BLaER1 treated with 17β-estradiol and CSF1 and Interleukin-3, amounts not matched to agents 10 nM and 100 nM (cell line): ENCODE measurements around the gene DFFB.

Source experiments
- H3K27ac ChIP-seq, 11 experiments: shearing (Covaris generic); formaldehyde crosslinking; 2 replicates each; pipeline ENCODE4 v1.8.1; 2022
- H3K27me3 ChIP-seq, 11 experiments: shearing (Covaris generic); formaldehyde crosslinking; 2 replicates each; pipeline ENCODE4 v1.8.1; 2022
- H3K36me3 ChIP-seq, 11 experiments: shearing (Covaris generic); formaldehyde crosslinking; 2 replicates each; pipeline ENCODE4 v1.8.1; 2022
- H3K4me1 ChIP-seq, 10 experiments: shearing (Covaris generic); formaldehyde crosslinking; 2 replicates each; pipeline ENCODE4 v1.8.1; 2022
- H3K4me2 ChIP-seq, 11 experiments: shearing (Covaris generic); formaldehyde crosslinking; 2 replicates each; pipeline ENCODE4 v1.8.1; 2022
- H3K4me3 ChIP-seq, 10 experiments: shearing (Covaris generic); formaldehyde crosslinking; 2 replicates each; pipeline ENCODE4 v1.8.1; 2022
- H3K9ac ChIP-seq, 11 experiments: shearing (Covaris generic); formaldehyde crosslinking; 2 replicates each; pipeline ENCODE4 v1.8.1; 2022
- H3K9me3 ChIP-seq, 11 experiments: shearing (Covaris generic); formaldehyde crosslinking; replicated peaks in 1 of 11; 2 replicates each; pipeline ENCODE4 v1.8.1; 2022
- H4K20me1 ChIP-seq, 11 experiments: shearing (Covaris generic); formaldehyde crosslinking; 2 replicates each; pipeline ENCODE4 v1.8.1; 2022
- Cebpa-rat ChIP-seq, 11 experiments: shearing (Covaris generic); IDR thresholded peaks; 2 replicates each; pipeline ENCODE4 v1.8.1; 2022

Gene DFFB

GRCh38 chr1:3852711-3853485, 4.4 kb upstream of the DFFB start:
- peaks cover 17 to 57% (median 23%) of the 10 kb centered on the region in 11 experiments; a peak in 18 of 22 replicates for H4K20me1 ChIP-seq
- H3K9me3 ChIP-seq: no peaks in the 10 kb centered on the region
- H3K9ac ChIP-seq: no peak overlapping the region
- no peak overlapping the region for H3K4me2 ChIP-seq
- TF ChIP-seq Cebpa-rat (IDR thresholded peaks at IDR 0.05): no peak
- no peaks in the 10 kb centered on the region for H3K27me3 ChIP-seq
- H3K36me3 ChIP-seq: peaks cover 30 to 48% (median 42%) of the 10 kb centered on the region in 11 experiments
- H3K4me3 ChIP-seq: no peak overlapping the region
- peaks cover 14 to 17% (median 16%) of the 10 kb centered on the region in 10 experiments for H3K4me1 ChIP-seq
- no peak overlapping the region for H3K27ac ChIP-seq

DNA sequence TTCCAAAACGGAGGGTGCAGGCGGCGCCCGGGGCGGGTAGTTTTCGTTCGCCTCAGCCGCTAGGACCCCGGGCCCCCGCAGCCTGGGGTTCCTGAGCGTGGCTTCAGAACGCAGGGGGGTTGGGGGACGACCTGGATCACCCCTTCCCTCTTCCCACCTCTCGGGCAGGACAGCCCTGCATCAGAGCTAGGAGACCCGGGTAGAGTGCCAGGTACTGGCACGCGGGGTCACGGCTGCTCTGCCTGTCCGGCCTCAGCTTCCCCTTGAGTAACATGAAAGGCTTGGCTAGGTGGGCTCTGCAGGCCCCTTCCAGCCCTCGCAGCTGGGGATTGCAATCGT, 484 bp downstream of the DFFB start:
- Histone ChIP-seq H3K4me1 (peaks cover 24 to 35% (median 27%) of the 10 kb centered on the region in 10 experiments), H3K27ac (peak overlapping the region in 10 of 11 experiments; percentile 73 to 86 (median 81); a peak in 20 of 22 replicates), H3K27me3 (no peaks in the 10 kb centered on the region)

GRCh38 chr1:3858231-3858981, 1.1 kb downstream of the DFFB start:
- Histone ChIP-seq H4K20me1 (peaks cover 19 to 56% (median 33%) of the 10 kb centered on the region in 11 experiments; a peak in 19 of 22 replicates), H3K4me1 (peaks cover 24 to 35% (median 27%) of the 10 kb centered on the region in 10 experiments), H3K36me3 (peaks cover 0 to 29% (median 9%) of the 10 kb centered on the region in 11 experiments; a peak in 13 of 22 replicates), H3K4me3 (peak overlapping the region; percentile 70 to 91 (median 80)), H3K27ac (peak overlapping the region in 1 of 11 experiments; percentile 81; a peak in 2 of 22 replicates), H3K9me3 (no peaks in the 10 kb centered on the region; a peak in 1 of 22 replicates), H3K4me2 (peak overlapping the region; percentile 90 to 99 (median 97)), H3K27me3 (no peaks in the 10 kb centered on the region), H3K9ac (peak overlapping the region in 8 of 11 experiments; percentile 83 to 90 (median 84); a peak in 11 of 22 replicates)
- TF ChIP-seq Cebpa-rat (IDR thresholded peaks at IDR 0.05): no peak

More for the DNA sequence above, 484 bp downstream of the DFFB start:
- no peak for TF ChIP-seq Cebpa-rat (IDR thresholded peaks at IDR 0.05)
- peak overlapping the region; percentile 90 to 99 (median 97) for H3K4me2 ChIP-seq
- H3K9me3 ChIP-seq: no peaks in the 10 kb centered on the region; a peak in 1 of 22 replicates
- peak overlapping the region; percentile 70 to 91 (median 80) for H3K4me3 ChIP-seq
- H3K9ac ChIP-seq: peak overlapping the region; percentile 74 to 90 (median 85)
- H3K36me3 ChIP-seq: peaks cover 0 to 25% (median 8%) of the 10 kb centered on the region in 11 experiments; a peak in 12 of 22 replicates
- H4K20me1 ChIP-seq: peaks cover 26 to 62% (median 34%) of the 10 kb centered on the region in 11 experiments; a peak in 19 of 22 replicates

DNA sequence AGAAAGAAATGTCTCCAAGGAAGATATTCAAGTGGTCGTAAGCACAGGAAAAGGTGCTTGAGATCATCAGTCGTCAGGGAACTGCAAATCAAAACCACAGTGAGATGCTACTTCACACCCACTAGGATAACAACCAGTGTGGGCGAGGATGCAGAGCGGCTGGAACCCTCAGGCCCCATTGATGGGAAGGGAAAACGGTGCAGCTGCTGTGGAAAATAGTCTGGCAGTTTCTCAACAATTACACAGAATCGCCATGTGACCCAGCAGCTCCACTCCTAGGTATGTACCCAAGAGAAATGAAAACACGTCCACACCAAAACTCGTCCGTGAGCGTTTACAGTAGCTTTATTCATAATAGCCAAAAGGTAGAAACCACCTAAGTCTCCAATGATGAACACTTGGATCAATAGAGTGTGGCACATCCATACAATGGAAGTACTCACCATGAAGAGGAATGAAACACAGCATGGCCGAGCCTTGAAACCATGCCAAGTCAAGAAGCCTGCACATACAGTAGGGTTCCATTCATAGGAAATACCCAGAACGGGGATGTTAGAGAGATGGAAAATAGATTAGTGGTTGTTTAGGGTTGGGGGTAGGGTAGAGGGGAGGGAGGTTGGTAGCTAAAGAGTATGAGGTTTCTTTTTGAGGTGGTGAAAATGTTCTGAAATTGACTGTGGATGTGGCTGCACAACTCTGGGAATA, 6.1 kb downstream of the DFFB start:
- H3K27ac ChIP-seq: no peak overlapping the region

DNA sequence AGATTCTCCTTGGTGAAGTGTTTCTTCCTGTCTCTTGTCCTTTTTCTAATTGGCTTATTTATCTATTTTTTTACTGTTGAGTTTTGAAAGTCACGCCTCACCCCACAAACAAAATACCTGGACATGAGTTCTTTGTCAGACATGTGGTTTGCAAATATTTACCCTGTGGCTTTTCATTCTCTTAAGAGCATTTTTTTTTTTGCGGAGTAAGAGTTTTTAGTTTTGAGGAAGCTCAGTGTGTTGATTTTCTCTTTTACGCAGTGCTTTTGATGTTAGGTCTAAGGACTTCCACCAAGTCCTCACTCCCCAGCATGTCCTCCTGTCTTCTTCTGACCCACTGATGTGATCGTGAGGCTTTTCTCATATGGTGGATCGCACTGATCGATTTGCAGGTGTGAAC, 7.6 kb downstream of the DFFB start:
- Histone ChIP-seq H3K4me1 (peaks cover 9 to 21% (median 13%) of the 10 kb centered on the region in 10 experiments), H3K9me3 (peaks cover 0 to 5% (median 0%) of the 10 kb centered on the region in 11 experiments; a peak in 1 of 22 replicates), H4K20me1 (peaks cover 0 to 43% (median 16%) of the 10 kb centered on the region in 11 experiments; a peak in 12 of 22 replicates), H3K27me3 (no peaks in the 10 kb centered on the region), H3K36me3 (peaks cover 12 to 64% (median 37%) of the 10 kb centered on the region in 11 experiments; a peak in 21 of 22 replicates), H3K4me3 (no peak overlapping the region), H3K9ac (no peak overlapping the region), H3K27ac (no peak overlapping the region), H3K4me2 (peak overlapping the region in 2 of 11 experiments; percentile 31 to 50; a peak in 4 of 22 replicates)
- no peak for TF ChIP-seq Cebpa-rat (IDR thresholded peaks at IDR 0.05)

More for the DNA sequence above, 6.1 kb downstream of the DFFB start:
- H3K4me3 ChIP-seq: no peak overlapping the region
- H3K9ac ChIP-seq: no peak overlapping the region
- H3K4me2 ChIP-seq: no peak overlapping the region
- H3K9me3 ChIP-seq: peaks cover 0 to 3% (median 0%) of the 10 kb centered on the region in 11 experiments; a peak in 1 of 22 replicates
- no peaks in the 10 kb centered on the region for H3K27me3 ChIP-seq
- TF ChIP-seq Cebpa-rat (IDR thresholded peaks at IDR 0.05): no peak
- H3K4me1 ChIP-seq: peaks cover 4 to 21% (median 13%) of the 10 kb centered on the region in 10 experiments
- H3K36me3 ChIP-seq: peaks cover 12 to 53% (median 30%) of the 10 kb centered on the region in 11 experiments; a peak in 20 of 22 replicates
- H4K20me1 ChIP-seq: peaks cover 5 to 43% (median 24%) of the 10 kb centered on the region in 11 experiments; a peak in 15 of 22 replicates

GRCh38 chr1:3865606-3866160, 8.4 kb downstream of the DFFB start:
- peaks cover 15 to 28% (median 18%) of the 10 kb centered on the region in 10 experiments for H3K4me1 ChIP-seq
- H4K20me1 ChIP-seq: peaks cover 0 to 51% (median 21%) of the 10 kb centered on the region in 11 experiments; a peak in 13 of 22 replicates
- no peak overlapping the region; a peak in 1 of 22 replicates for H3K4me2 ChIP-seq
- peaks cover 12 to 64% (median 37%) of the 10 kb centered on the region in 11 experiments; a peak in 21 of 22 replicates for H3K36me3 ChIP-seq
- H3K4me3 ChIP-seq: no peak overlapping the region
- TF ChIP-seq Cebpa-rat (IDR thresholded peaks at IDR 0.05): no peak
- H3K27ac ChIP-seq: no peak overlapping the region
- H3K9me3 ChIP-seq: 0 out of 22 replicates have a peak, but pooled peaks cover 0 to 5% (median 0%) of the 10 kb centered on the region in 11 experiments
- H3K9ac ChIP-seq: no peak overlapping the region
- H3K27me3 ChIP-seq: no peaks in the 10 kb centered on the region

DNA sequence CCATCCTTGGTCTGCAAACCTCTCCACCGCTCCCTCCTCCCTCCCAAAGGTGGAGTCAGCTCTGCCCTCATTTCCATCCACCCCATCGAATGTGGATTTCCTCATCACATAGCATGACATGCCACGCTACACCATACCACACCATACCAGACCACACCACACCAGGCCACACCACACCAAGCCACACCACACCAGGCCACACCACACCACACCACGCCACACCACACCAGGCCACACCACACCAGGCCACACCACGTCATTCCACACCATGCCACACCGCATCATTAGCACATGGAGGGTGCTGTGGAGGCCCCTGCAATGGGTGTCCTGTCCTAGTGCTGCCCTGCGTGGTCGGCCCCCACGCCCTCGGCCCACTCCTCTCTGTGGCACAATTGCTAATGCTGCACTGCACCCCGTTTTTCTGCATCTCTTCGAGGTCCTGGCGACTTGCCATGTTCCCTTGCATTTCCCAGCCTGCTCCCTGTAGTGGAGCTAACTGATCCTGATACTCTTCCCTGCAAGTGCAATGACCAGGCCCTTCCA, 11.3 kb downstream of the DFFB start:
- Histone ChIP-seq H3K4me3 (no peak overlapping the region), H3K27ac (no peak overlapping the region), H3K4me2 (no peak overlapping the region), H3K9me3 (0 out of 22 replicates have a peak, but pooled peaks cover 0 to 5% (median 0%) of the 10 kb centered on the region in 11 experiments), H3K4me1 (peaks cover 15 to 33% (median 19%) of the 10 kb centered on the region in 10 experiments), H3K9ac (no peak overlapping the region), H3K27me3 (no peaks in the 10 kb centered on the region), H3K36me3 (peaks cover 29 to 73% (median 62%) of the 10 kb centered on the region in 11 experiments), H4K20me1 (peaks cover 0 to 63% (median 21%) of the 10 kb centered on the region in 11 experiments; a peak in 13 of 22 replicates)
- no peak for TF ChIP-seq Cebpa-rat (IDR thresholded peaks at IDR 0.05)
